Hematopoietic multipotent progenitor cell treated with erythropoietin and hydrocortisone succinate and interleukin-3 and kit ligand, for 6 days (in vitro differentiated cells): ENCODE results near the gene FCGBP.

Source experiments
- DNase-seq: peaks from one replicate; pipeline ENCODE4 v3.0.0-alpha.2; 2015

FCGBP gene

DNA sequence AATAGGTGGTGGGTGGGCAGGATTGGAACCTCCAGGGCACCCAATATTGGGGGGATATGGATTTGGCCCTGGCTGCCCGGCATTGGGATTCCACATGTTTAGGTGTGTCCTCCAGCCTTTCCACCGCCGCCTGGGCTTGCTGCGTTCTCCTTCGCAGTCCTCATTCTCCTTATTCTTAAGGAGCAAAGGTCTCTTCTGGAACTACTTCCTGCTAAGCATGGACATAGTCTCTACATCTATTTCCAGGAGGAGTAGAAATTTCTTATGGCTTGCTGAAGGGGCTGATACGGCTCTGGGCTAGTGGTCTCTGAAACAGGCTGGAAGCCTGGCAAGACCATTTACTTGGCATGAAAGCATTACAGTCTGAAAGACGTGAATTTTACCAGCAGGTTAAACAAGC lies 9.2 kb upstream of the FCGBP start:
- DNase-seq: no peak

DNA sequence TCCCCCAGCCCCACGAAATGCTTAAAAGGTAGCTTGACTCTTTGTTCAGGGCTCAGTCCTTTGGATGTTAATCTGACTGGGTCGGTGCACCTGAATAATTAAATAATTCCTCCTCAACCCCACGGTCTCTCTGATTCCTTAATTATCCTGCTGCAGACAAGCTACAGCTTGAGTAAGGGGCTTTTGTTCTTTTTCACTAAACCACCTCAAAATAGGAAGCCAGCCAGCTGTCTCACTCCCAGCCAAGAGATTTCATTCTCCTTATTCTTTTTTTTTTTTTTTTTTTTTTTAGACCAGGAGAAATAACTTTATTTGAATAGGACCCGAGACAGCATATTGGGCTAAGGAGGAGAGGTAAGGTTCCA lies 7.9 kb upstream of the FCGBP start:
- DNase-seq: no peak

DNA sequence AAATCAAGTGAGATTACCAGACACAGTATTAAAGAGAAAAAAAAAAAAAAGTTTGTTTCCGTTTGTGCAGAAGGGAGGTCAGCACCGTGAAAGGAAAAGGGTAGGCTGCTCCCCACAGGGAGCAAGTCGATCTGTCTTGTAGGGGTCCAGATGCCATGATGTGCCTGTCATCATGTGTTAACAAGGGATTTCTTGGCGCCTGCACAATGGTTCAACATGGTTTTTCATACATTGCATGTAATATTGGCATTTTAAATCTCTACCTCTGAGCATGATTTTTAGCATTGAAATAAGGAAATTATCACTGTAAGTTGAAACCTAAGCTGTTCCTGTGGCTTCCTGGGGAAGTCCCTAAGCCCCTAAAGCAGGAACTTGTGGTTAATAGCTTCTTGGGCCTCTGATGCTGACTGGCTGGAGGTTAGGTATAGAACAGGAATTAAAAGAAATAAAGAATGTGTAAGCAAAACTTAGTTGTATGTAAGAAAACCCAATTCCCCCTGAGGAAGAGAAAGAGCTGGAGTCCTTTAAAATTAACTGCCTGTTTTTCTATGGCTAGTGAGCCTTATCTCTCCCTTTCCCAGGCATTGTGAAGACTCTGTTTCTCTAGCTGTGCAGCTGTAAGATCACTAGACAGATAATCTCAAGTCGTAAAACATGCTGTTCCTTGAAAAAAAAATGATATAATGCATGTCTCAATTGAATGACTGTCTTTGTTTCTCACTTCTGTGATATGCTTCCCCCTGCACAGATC lies 7.4 kb upstream of the FCGBP start:
- DNase-seq: peak; percentile 76

GRCh38 chr19:39941151-39941550 lies 6.7 kb upstream of the FCGBP start:
- DNase-seq: no peak

DNA sequence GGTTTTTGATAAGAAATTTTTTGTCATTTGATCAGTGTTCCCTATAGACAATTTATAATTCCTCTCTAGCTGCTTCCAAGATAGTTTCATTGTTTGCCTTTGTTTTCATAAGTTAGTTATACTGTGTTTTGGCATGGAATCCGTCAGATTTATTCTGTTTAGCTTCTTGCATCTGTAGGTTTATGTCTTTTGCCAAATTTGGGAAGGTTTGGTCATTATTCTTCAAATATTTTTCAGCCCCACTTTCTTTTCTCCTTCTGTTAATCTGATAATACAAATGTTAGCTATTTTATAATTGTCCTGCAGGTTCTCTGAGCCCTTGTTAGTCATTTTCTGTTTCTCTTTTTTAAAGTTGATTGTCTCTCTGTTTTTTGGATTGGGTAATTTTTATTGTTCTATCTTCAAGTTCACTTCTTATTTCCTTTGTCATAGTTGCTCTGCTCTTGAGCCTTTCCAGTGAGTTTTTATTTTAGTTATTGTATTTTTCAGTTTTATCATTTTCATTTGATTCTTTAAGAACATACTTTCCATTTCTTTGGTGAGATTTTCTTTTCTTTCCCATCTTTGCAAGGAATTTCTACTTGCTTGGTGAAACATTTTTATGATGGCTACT lies 5.9 kb upstream of the FCGBP start:
- DNase-seq: no peak

- DNase-seq: no peak
Measured at GRCh38 chr19:39939556-39939955, 5.1 kb upstream of the FCGBP start.

DNA sequence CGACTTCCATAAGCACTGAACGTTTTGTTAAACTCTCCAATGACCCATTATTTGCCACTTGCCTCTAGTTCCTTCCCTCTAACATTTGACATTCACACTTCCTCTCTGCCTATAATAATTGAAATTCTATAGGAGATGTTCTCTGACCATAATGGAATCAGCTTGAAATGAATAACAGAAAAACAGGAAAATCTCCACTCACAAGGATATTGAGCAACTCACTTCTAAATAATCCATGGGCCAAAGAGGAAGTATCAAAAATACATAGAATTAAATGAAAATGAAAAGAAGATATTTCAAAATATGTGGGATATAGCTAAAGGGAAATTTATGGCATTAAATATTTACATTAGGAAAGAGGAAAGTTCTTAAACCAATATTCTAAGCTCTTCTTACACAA lies 3.4 kb upstream of the FCGBP start:
- no peak for DNase-seq

DNA sequence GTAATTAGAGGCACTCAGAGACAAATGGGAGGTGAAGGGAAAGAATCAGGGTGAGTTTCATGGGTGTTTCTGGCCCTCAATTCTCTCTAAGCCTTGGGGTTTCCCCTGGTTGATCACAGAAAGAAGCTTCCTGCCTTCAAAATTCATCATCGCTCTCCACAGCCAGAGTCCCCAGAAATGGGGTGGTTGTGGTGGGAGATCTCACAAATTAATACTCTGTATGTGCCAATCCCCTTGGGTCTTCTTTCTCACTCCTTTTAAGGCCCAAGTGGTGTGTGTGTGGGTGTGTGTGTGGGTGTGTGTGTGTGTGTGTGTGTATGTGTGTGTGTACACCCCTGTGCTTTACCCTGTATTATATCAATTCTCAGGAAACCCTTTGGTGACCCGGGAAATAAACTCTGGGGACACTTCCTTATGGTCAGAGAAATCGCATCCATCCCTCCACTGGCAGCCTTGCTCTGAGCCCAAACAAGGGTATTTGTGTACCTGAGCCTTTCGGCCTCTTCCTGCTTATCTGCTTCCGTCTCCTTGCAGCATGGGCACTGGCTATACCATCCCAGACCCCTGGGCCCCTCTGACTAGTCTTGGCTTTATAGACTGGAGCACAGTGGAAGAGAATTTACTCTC lies 2.8 kb upstream of the FCGBP start:
- no peak for DNase-seq

GRCh38 chr19:39936622-39937021 lies 2.2 kb upstream of the FCGBP start:
- no peak for DNase-seq

DNA sequence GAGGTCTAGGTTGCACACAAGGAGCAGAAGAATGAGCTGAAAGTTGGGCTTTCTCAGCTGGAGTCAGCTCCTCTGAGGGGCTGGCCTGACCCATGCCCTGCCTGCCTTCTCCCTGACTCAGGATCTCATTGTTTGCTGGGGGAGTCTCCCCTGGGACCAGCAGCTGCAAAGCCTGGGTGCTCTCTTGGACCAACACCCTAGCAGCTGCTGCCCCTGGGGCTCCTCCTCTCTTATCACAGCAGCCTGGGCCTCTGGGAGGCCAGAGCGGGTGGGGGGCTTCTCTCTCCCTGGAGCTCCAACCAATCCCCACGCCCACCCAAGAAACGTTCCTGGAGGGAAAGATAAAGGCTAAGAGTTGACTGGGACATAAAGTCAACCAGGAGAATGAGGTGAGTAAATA lies 1.6 kb upstream of the FCGBP start:
- no peak for DNase-seq

GRCh38 chr19:39935364-39935661 lies 879 bp upstream of the FCGBP start:
- no peak for DNase-seq

GRCh38 chr19:39929750-39930149 lies 4.7 kb downstream of the FCGBP start:
- no peak for DNase-seq

DNA sequence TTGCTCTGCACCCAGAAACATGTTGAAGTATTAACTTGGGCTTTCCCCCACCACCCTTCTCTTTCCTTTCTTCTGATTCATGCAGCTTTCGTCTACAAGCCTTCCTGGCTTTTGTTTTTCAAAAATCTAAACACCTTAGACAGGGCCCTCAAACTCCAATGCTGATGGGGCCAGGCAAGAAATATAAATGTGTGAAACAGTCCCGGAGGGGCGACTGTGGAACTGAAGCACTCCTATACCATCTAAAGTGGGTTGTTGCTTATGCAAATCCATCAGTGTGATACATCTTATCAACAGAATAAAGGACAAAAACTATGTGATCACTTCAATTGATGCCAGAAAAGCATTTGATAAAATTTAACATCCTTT lies 6.1 kb downstream of the FCGBP start:
- DNase-seq: no peak

GRCh38 chr19:39927524-39928356 lies 6.7 kb downstream of the FCGBP start:
- DNase-seq: no peak

DNA sequence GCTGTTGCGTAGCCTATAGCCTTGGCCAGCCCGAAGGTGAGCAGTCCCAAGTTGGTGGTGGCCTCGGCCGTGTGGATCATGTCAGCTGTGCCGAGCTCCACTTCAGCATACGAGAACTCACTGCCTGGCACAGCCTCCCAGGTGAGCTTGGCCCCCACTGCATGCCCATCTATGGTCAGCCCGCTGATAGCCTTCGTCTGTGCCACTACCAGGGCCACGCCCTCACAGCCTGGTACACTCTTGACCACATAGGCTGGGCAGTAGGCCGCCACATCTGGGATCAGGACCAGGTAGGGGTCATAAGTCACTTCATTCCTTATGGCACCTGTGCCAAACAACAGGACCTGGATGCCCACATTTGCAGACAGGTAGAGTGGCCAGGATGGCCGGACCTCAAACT lies 7.4 kb downstream of the FCGBP start:
- DNase-seq: no peak

DNA sequence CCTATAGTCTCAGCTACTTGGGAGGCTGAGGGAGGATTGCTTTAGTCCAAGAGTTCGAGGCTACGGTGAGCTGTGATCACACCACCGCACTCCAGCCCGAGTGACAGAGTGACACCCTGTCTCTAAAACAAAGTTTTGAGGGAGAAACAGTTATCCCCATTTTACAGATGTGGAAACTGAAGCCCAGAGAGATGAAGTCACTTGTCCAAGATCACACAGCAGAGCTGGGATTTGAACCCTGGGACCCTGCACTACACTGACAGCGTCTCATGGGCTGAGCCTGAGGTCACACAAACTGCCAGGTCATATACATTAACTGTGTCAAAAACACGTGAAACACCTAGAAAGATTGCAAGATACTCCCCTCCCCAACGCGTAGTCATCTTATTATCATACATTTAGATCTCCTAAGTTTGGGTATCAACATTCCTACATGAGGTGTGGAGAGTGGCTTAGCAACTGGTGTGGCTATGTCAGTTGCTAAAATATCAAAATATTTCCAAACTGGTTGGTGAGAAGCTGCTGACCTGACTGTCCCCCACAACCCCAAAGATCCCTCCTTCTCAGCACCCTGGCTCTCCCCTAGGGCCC lies 8.2 kb downstream of the FCGBP start:
- DNase-seq: no peak

GRCh38 chr19:39924952-39925351 lies 9.5 kb downstream of the FCGBP start:
- DNase-seq: no peak

- DNase-seq: no peak
Measured at GRCh38 chr19:39924389-39924788, 10.0 kb downstream of the FCGBP start.

DNA sequence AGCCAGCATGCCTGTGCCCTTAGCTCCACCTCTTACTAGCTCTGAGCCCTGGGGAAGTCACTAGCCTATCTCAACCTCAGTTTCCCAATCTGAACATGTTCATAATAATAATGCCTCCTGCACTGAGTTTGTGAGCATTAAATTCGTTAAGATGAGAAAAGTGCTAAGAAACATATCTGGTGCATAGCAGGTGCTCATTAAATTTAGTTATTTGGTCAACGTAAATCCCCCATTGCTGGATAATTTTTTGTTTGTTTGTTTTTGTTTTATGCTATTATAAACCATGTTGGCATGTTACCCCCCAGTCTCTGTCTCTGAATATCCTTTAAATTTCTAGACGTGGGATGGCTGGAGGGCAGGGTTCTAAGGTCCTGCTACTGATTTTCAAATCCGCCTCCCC lies 10.6 kb downstream of the FCGBP start:
- no peak for DNase-seq

DNA sequence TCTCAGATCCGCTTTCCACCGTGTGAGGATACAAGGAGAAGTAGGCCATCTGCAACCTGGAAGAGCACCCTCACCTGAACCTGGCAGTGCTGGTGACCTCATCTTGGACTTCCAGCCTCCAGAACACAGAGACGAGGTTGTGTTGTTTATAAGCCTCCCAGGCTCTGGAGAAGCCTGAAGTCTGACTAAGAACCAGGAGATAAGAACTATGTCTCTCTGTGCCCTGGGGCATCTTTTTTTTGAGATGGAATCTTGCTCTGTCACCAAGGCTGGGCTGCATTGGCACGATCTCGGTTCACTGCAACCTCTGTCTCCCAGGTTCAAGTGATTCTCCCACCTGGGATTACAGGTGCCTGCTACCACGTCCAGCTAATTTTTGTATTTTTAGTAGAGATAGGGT lies 14.5 kb downstream of the FCGBP start:
- DNase-seq: no peak

DNA sequence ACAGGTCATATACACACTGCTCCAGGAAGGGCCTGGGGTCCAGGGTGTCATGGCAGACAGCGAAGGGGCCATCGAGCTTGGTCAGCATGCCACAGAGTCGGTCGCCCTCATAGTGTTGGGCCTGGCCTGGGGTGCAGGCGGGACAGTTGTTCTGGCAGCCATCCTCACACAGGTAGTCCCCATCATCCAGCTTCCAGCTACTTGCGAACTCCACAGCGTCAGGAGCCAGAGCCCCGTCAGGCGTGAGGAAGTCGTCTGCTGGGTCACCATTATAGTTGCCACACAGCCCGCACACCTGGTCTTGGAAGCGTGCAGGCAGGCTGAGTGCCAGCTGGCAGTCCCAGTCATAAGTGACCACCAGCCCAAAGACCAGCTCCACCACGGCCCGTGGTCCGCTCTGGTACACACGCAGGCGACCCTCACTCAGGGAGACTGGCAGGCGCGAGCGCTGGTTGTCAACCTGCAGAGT lies 16.2 kb downstream of the FCGBP start:
- no peak for DNase-seq

DNA sequence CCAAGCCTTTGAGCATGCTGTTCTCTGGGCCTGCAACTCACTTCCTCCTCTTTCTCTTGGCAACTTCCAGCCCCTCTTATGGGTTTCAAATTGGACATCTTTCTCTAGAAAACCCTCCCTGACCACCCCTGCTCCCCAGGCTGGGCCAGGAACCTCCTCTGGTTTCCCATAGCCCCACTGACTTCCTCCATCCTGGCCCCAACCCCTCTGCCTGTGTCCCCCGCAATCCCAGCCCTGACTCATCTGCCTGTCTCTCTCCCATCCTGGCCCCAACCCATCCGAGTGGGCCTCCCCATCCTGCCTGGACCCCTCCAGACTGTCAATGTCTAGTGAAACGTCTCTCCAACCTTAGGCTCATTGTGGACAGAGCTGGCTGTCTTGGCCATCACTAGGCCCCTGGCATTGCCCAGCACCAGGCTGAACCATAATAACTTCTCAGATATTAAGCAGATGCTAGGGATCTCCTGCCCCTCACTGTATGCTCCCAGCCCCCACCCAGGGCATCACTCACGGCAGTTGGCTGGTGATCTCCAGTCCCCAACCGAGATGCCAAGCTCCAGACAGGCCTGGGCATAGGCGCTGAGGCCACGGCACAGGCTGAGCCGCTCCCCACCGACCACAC lies 16.8 kb downstream of the FCGBP start:
- DNase-seq: no peak

GRCh38 chr19:39916851-39917396 lies 17.5 kb downstream of the FCGBP start:
- DNase-seq: no peak
